ENCODE measurements around the gene VSIR. TPM values are rescaled to one million over a fixed set of nuclear protein-coding genes. Genes with fewer than 3 reads are reported as not detected.
A peak's percentile ranks its signal among the peaks of the same experiment; 100 is the strongest.

VSIR gene
- total RNA-seq, 1 experiment from 2014 or later: 18.5 TPM

GRCh38 chr10:71705582-71705981, 67.7 kb downstream of the VSIR start:
- no peaks in the 10 kb centered on the region for H3K36me3 ChIP-seq (ENCODE audit: control insufficient read depth in 1 of 2, insufficient read depth in 2 of 2, low read length in 2 of 2)
- no TSS peak for BruUV-seq (replicated peaks)

More at GRCh38 chr10:71705582-71705981, 67.7 kb downstream of the VSIR start:
- Histone ChIP-seq H3K27ac (ENCODE audit: low read depth, low read length) (no peak overlapping the region), H2AFZ (ENCODE audit: low read depth, low read length, poor library complexity, severe bottlenecking) (no peak overlapping the region), H3K79me2 (ENCODE audit: insufficient read depth, low read length) (no peaks in the 10 kb centered on the region), H4K20me1 (ENCODE audit: insufficient read depth) (no peaks in the 10 kb centered on the region), H3K4me2 (ENCODE audit: low read length) (no peak overlapping the region), H3K4me1 (ENCODE audit: control insufficient read depth in 1 of 2, insufficient read depth in 2 of 2, low read length in 2 of 2) (0 out of 4 replicates have a peak, but pooled peaks cover 0 to 4% of the 10 kb centered on the region in 2 experiments), H3K4me3 (replicated peaks in 1 of 2; ENCODE audit: low read depth in 1 of 2, low read length in 2 of 2) (no peak overlapping the region), H3K9me3 (ENCODE audit: control insufficient read depth in 1 of 2, insufficient read depth in 1 of 2, low read depth in 1 of 2, low read length in 2 of 2) (no peaks in the 10 kb centered on the region), H3K27me3 (ENCODE audit: insufficient read depth, low read length) (no peaks in the 10 kb centered on the region), H3K9me2 (ENCODE audit: insufficient read depth) (no peaks in the 10 kb centered on the region), H3K9ac (ENCODE audit: low read length) (no peak overlapping the region)
- POLR2A ChIA-PET: no interaction called here
- CTCF ChIA-PET: interaction anchor here (5.2 kb wide), 1 partner anchor 8 kb away, joined by 57 read pairs; no protein-coding TSS in a partner anchor
- TF ChIP-seq POLR2A (IDR thresholded peaks at IDR 0.05; ENCODE audit: borderline replicate concordance, extremely low read depth, insufficient read depth, insufficient read length) (no peak), REST (IDR thresholded peaks at IDR 0.05; ENCODE audit: low read depth) (no peak), EZH2 (IDR thresholded peaks at IDR 0.05) (no peak), ZNF274 (IDR thresholded peaks at IDR 0.05; ENCODE audit: low read depth, low read length) (no peak)
- TF ChIP-seq, protein P1, sequence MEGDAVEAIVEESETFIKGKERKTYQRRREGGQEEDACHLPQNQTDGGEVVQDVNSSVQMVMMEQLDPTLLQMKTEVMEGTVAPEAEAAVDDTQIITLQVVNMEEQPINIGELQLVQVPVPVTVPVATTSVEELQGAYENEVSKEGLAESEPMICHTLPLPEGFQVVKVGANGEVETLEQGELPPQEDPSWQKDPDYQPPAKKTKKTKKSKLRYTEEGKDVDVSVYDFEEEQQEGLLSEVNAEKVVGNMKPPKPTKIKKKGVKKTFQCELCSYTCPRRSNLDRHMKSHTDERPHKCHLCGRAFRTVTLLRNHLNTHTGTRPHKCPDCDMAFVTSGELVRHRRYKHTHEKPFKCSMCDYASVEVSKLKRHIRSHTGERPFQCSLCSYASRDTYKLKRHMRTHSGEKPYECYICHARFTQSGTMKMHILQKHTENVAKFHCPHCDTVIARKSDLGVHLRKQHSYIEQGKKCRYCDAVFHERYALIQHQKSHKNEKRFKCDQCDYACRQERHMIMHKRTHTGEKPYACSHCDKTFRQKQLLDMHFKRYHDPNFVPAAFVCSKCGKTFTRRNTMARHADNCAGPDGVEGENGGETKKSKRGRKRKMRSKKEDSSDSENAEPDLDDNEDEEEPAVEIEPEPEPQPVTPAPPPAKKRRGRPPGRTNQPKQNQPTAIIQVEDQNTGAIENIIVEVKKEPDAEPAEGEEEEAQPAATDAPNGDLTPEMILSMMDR (IDR thresholded peaks at IDR 0.05 in 2 of 3, conservative IDR thresholded peaks at IDR 0.05 in 1 of 3; ENCODE audit: borderline replicate concordance in 1 of 3, insufficient read depth in 1 of 3, low read depth in 2 of 3, low read length in 2 of 3): 0 out of 6 replicates have a peak, but pooled peaks of 1 of the 3 experiments have one; percentile 6
- DNase-seq (ENCODE audit: low read depth, low spot score) (no peak), ATAC-seq (no peak)
- intact Hi-C loops (cut with micrococcal nuclease): no loop called here
- RAD21 ChIA-PET (ENCODE audit: low non-redundant PET in 1 of 2, low total read pairs in 2 of 2, uncharacterized antibody in 2 of 2, unreplicated experiment in 2 of 2): no interaction called here

Measured in HCT116 (cell line).